Liver (tissue), 9 donors: Measurements from ENCODE around the gene SPAG16. TPM values are rescaled to one million over a fixed set of nuclear protein-coding genes. Genes with fewer than 3 reads are reported as not detected.

Experiments used
- DNase-seq: peaks from one replicate; pipeline ENCODE4 v3.0.0-alpha.2; 2017; ENCODE audit warnings: low spot score
- H3K27ac ChIP-seq, 2 donors: one replicate each; pipeline ENCODE4 v1.7.0; 2013; ENCODE audit warnings: inconsistent platforms in 2 of 2, low read length in 2 of 2, control low read depth in 1 of 2, low read depth in 1 of 2, mild to moderate bottlenecking in 1 of 2
- H3K27me3 ChIP-seq, 4 donors: one replicate each; pipeline versions ENCODE4 v1.6.1 to v1.7.0; 2013; ENCODE audit warnings: low read length in 3 of 4, inconsistent platforms in 1 of 4, mild to moderate bottlenecking in 1 of 4, moderate library complexity in 1 of 4; ENCODE audit not compliant: control insufficient read depth in 4 of 4, insufficient read depth in 4 of 4
- H3K36me3 ChIP-seq, 4 donors: one replicate each; pipeline versions ENCODE4 v1.6.1 to v1.7.0; 2013; ENCODE audit warnings: low read length in 3 of 4, mild to moderate bottlenecking in 3 of 4, low read depth in 1 of 4, moderate library complexity in 1 of 4; ENCODE audit not compliant: control insufficient read depth in 4 of 4, insufficient read depth in 3 of 4
- H3K4me1 ChIP-seq, 4 donors: one replicate each; pipeline versions ENCODE4 v1.6.1 to v1.7.0; 2013; ENCODE audit warnings: low read length in 3 of 4, mild to moderate bottlenecking in 3 of 4, moderate library complexity in 1 of 4; ENCODE audit not compliant: control insufficient read depth in 4 of 4, insufficient read depth in 4 of 4
- H3K4me3 ChIP-seq, 3 donors: one replicate each; pipeline versions ENCODE4 v1.6.1 to v1.7.0; 2013; ENCODE audit warnings: low read length in 3 of 3, control low read depth in 1 of 3, low read depth in 1 of 3, mild to moderate bottlenecking in 1 of 3
- H3K9ac ChIP-seq, 2 donors: one replicate each; pipeline ENCODE4 v1.7.0; 2013; ENCODE audit warnings: low read length in 2 of 2, mild to moderate bottlenecking in 2 of 2, moderate library complexity in 2 of 2, control low read depth in 1 of 2, low read depth in 1 of 2
- H3K9me3 ChIP-seq, 4 donors: one replicate each; pipeline versions ENCODE4 v1.6.1 to v1.7.0; 2013; ENCODE audit warnings: low read length in 3 of 4; ENCODE audit not compliant: control insufficient read depth in 4 of 4
- EGR1 ChIP-seq, 2 donors: IDR thresholded peaks; 2 replicates each; pipeline ENCODE4 v1.6.1; 2016 to 2018; ENCODE audit warnings: antibody characterized with exemption in 2 of 2, low read depth in 2 of 2
- FOXA1 ChIP-seq: IDR thresholded peaks from 2 replicates; pipeline ENCODE4 v1.6.1; 2016; ENCODE audit warnings: antibody characterized with exemption
- FOXA2 ChIP-seq: IDR thresholded peaks from 2 replicates; pipeline ENCODE4 v1.6.1; 2016; ENCODE audit warnings: antibody characterized with exemption
- GABPA ChIP-seq, 2 donors: IDR thresholded peaks in 1 of 2; conservative IDR thresholded peaks in 1 of 2; 2 replicates each; pipeline ENCODE4 v1.6.1; 2016; ENCODE audit warnings: antibody characterized with exemption in 2 of 2, mild to moderate bottlenecking in 1 of 2, moderate library complexity in 1 of 2
- HNF4A ChIP-seq, 2 donors: conservative IDR thresholded peaks; 2 replicates each; pipeline ENCODE4 v1.6.1; 2016; ENCODE audit warnings: antibody characterized with exemption in 2 of 2, mild to moderate bottlenecking in 2 of 2
- HNF4G ChIP-seq: IDR thresholded peaks from 2 replicates; pipeline ENCODE4 v1.6.1; 2016; ENCODE audit warnings: antibody characterized with exemption
- JUND ChIP-seq, 2 donors: IDR thresholded peaks; 2 replicates each; pipeline ENCODE4 v1.6.1; 2016; ENCODE audit warnings: antibody characterized with exemption in 2 of 2
- NR2F2 ChIP-seq: IDR thresholded peaks from 2 replicates; pipeline ENCODE4 v1.6.1; 2016; ENCODE audit warnings: antibody characterized with exemption
- RAD21 ChIP-seq, 2 donors: IDR thresholded peaks; 2 replicates each; pipeline ENCODE4 v1.6.1; 2016; ENCODE audit warnings: antibody characterized with exemption in 2 of 2, mild to moderate bottlenecking in 2 of 2
- RXRA ChIP-seq, 2 donors: IDR thresholded peaks; 2 replicates each; pipeline ENCODE4 v1.6.1; 2017 to 2018; ENCODE audit warnings: antibody characterized with exemption in 2 of 2, mild to moderate bottlenecking in 1 of 2
- SP1 ChIP-seq: IDR thresholded peaks from 2 replicates; pipeline ENCODE4 v1.6.1; 2018; ENCODE audit warnings: antibody characterized with exemption, mild to moderate bottlenecking
- TAF1 ChIP-seq: conservative IDR thresholded peaks from 2 replicates; pipeline ENCODE4 v1.6.1; 2016; ENCODE audit warnings: antibody characterized with exemption, mild to moderate bottlenecking
- YY1 ChIP-seq: IDR thresholded peaks from 2 replicates; pipeline ENCODE4 v1.6.1; 2016; ENCODE audit warnings: antibody characterized with exemption, mild to moderate bottlenecking
- ZBTB33 ChIP-seq: IDR thresholded peaks from 2 replicates; pipeline ENCODE4 v1.6.1; 2016; ENCODE audit warnings: antibody characterized with exemption
- WGBS: extraction: QIAGEN DNeasy Blood & Tissue Kit; methylation state at CpG from one replicate; pipeline ENCODE4 v1.1.7; 2013; 5-methylcytosine and 5-hydroxymethylcytosine counted together
- polyA plus RNA-seq, 2 donors: library from polyadenylated mRNA; stranded (reverse) in 1 of 2; unstranded in 1 of 2; fragments of 200-250 nt in 1 of 2; fragments of >200 nt in 1 of 2; fragmentation: Nextera tagmentation in 1 of 2; extraction: Ambion mirVana in 1 of 2; gene quantifications; one replicate each; pipeline versions ENCODE4 v1.2.1 to v1.2.3, GENCODE V29; 2013 to 2015
- total RNA-seq, 2 donors: library from RNA; depleted of rRNA; stranded (reverse); fragments of >200 nt; gene quantifications; one replicate each; pipeline ENCODE4 v1.2.3, GENCODE V29; 2014
- TF ChIP-seq, protein P1 (sequence below): IDR thresholded peaks from 2 replicates; pipeline ENCODE4 v1.6.1; 2016; ENCODE audit warnings: antibody characterized with exemption, mild to moderate bottlenecking
- TF ChIP-seq, protein P2 (sequence below): IDR thresholded peaks from 2 replicates; pipeline ENCODE4 v1.6.1; 2016; ENCODE audit warnings: antibody characterized with exemption
- TF ChIP-seq, protein P3 (sequence below): IDR thresholded peaks from 2 replicates; pipeline ENCODE4 v1.6.1; 2016; ENCODE audit warnings: antibody characterized with exemption
- TF ChIP-seq, protein P4 (sequence below): fragments of 150-350 bp; IDR thresholded peaks from 2 replicates; pipeline ENCODE4 v1.5.1; 2017; ENCODE audit warnings: improper control_type of control experiment, low read depth, low read length; ENCODE audit not compliant: missing input control
- donor health status: healthy.
- donor health status: healthy.
- donor health status: healthy.
- donor health status: healthy.
- donor health status: healthy.

SPAG16 gene
- total and polyA plus RNA-seq, 4 donors = 6.4 to 12.7 (median 11.4) TPM

DNA sequence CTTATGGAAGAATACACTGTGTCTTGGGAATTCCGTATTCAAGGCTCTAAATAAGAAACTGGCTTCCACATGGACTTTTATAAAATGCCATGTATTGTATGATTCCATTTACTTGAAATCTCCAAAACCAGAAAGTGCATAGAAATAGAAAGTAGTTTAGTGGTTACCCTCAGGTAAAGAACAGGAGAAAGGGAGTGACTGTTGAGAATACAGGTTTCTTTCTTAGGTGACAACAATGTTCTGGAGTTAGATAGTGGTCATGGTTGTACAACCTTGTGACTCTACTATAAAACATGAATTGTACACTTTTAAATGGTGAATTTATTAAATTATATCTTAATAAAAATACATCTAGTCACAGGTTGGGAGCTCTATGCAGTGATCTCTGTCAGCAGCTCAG, 481.8 kb downstream of the SPAG16 start:
- DNase-seq = no peak
- 87% methylated on average over 1 of the region's 1 CpG for WGBS
- TF ChIP-seq ZBTB33 = no peak
- no peak for TF ChIP-seq GABPA (IDR thresholded peaks at IDR 0.05 in 1 of 2, conservative IDR thresholded peaks at IDR 0.05 in 1 of 2)
- TF ChIP-seq, protein P1, sequence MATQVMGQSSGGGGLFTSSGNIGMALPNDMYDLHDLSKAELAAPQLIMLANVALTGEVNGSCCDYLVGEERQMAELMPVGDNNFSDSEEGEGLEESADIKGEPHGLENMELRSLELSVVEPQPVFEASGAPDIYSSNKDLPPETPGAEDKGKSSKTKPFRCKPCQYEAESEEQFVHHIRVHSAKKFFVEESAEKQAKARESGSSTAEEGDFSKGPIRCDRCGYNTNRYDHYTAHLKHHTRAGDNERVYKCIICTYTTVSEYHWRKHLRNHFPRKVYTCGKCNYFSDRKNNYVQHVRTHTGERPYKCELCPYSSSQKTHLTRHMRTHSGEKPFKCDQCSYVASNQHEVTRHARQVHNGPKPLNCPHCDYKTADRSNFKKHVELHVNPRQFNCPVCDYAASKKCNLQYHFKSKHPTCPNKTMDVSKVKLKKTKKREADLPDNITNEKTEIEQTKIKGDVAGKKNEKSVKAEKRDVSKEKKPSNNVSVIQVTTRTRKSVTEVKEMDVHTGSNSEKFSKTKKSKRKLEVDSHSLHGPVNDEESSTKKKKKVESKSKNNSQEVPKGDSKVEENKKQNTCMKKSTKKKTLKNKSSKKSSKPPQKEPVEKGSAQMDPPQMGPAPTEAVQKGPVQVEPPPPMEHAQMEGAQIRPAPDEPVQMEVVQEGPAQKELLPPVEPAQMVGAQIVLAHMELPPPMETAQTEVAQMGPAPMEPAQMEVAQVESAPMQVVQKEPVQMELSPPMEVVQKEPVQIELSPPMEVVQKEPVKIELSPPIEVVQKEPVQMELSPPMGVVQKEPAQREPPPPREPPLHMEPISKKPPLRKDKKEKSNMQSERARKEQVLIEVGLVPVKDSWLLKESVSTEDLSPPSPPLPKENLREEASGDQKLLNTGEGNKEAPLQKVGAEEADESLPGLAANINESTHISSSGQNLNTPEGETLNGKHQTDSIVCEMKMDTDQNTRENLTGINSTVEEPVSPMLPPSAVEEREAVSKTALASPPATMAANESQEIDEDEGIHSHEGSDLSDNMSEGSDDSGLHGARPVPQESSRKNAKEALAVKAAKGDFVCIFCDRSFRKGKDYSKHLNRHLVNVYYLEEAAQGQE = no peak
- TF ChIP-seq HNF4A (conservative IDR thresholded peaks at IDR 0.05) = no peak
- TF ChIP-seq EGR1 (IDR thresholded peaks at IDR 0.05; ENCODE audit: low read depth in 2 of 2) = no peak
- H3K9me3 ChIP-seq = no peaks in the 10 kb centered on the region
- no peak overlapping the region for H3K27ac ChIP-seq
- no peaks in the 10 kb centered on the region for H3K4me1 ChIP-seq
- no peak overlapping the region for H3K4me3 ChIP-seq
- H3K9ac ChIP-seq = no peak overlapping the region
- no peaks in the 10 kb centered on the region for H3K36me3 ChIP-seq
- no peaks in the 10 kb centered on the region for H3K27me3 ChIP-seq

DNA sequence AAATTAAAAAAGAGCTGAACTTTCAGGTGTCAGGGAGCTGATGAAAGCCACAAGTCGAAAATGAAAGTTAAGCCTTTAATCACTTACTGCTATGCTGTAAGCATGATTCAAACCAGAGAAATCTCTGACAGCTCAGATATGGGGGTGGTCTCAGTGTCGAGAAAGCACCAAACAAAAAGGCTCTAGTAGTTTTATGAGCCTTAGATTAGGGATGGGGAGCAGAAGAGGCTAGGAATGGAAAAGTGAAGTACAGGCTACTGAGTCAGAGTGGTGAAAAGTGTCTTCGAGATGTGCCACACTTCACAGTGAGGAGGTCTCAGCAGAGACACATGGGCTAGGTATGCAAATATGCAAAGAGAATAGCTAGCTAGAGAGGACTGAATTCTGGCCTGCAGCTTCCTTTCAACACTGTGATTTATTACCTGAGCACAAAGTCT, 482.2 kb downstream of the SPAG16 start:
- Histone ChIP-seq H3K9me3 (no peaks in the 10 kb centered on the region), H3K27me3 (no peaks in the 10 kb centered on the region), H3K27ac (no peak overlapping the region), H3K4me3 (no peak overlapping the region), H3K36me3 (no peaks in the 10 kb centered on the region), H3K4me1 (no peaks in the 10 kb centered on the region), H3K9ac (no peak overlapping the region)
- TF ChIP-seq TAF1 = no peak
- no peak for TF ChIP-seq JUND (IDR thresholded peaks at IDR 0.05)
- TF ChIP-seq ZBTB33 = no peak
- TF ChIP-seq, protein P2, sequence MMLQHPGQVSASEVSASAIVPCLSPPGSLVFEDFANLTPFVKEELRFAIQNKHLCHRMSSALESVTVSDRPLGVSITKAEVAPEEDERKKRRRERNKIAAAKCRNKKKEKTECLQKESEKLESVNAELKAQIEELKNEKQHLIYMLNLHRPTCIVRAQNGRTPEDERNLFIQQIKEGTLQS = no peak
- TF ChIP-seq RXRA (IDR thresholded peaks at IDR 0.05) = no peak
- TF ChIP-seq, protein P3, sequence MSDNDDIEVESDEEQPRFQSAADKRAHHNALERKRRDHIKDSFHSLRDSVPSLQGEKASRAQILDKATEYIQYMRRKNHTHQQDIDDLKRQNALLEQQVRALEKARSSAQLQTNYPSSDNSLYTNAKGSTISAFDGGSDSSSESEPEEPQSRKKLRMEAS = no peak
- TF ChIP-seq HNF4A (conservative IDR thresholded peaks at IDR 0.05) = no peak
- TF ChIP-seq FOXA1 = no peak
- no peak for TF ChIP-seq YY1
- no peak for TF ChIP-seq FOXA2
- TF ChIP-seq RAD21 (IDR thresholded peaks at IDR 0.05) = no peak
- TF ChIP-seq, protein P4, sequence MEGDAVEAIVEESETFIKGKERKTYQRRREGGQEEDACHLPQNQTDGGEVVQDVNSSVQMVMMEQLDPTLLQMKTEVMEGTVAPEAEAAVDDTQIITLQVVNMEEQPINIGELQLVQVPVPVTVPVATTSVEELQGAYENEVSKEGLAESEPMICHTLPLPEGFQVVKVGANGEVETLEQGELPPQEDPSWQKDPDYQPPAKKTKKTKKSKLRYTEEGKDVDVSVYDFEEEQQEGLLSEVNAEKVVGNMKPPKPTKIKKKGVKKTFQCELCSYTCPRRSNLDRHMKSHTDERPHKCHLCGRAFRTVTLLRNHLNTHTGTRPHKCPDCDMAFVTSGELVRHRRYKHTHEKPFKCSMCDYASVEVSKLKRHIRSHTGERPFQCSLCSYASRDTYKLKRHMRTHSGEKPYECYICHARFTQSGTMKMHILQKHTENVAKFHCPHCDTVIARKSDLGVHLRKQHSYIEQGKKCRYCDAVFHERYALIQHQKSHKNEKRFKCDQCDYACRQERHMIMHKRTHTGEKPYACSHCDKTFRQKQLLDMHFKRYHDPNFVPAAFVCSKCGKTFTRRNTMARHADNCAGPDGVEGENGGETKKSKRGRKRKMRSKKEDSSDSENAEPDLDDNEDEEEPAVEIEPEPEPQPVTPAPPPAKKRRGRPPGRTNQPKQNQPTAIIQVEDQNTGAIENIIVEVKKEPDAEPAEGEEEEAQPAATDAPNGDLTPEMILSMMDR = no peak
- TF ChIP-seq, protein P1 = no peak
- TF ChIP-seq GABPA (IDR thresholded peaks at IDR 0.05 in 1 of 2, conservative IDR thresholded peaks at IDR 0.05 in 1 of 2) = no peak
- no peak for TF ChIP-seq HNF4G
- TF ChIP-seq NR2F2 = no peak
- no peak for TF ChIP-seq SP1
- no peak for TF ChIP-seq EGR1 (IDR thresholded peaks at IDR 0.05; ENCODE audit: low read depth in 2 of 2)
- DNase-seq = no peak
- 64% methylated on average over 3 of the region's 3 CpGs for WGBS
